GM21515 (cell line): Measurements from ENCODE around the gene JAZF1.
"Not testable (repeated sequence)": the region's sequence is repeated elsewhere in the genome, so short reads cannot be mapped to it uniquely, and the experiment has no call there.

Experiments
- ATAC-seq: cut with Tn5 transposase; IDR thresholded peaks from one replicate; pipeline ENCODE4 v1.9.1; 2021; ENCODE audit not compliant: unreplicated experiment

The JAZF1 gene

GRCh38 chr7:27856703-27857485 is 323.7 kb downstream of the JAZF1 start:
- not testable (repeated sequence) for ATAC-seq

- no peak for ATAC-seq
Measured at GRCh38 chr7:27850531-27850930, 330.1 kb downstream of the JAZF1 start.

GRCh38 chr7:27846388-27846787 is 334.2 kb downstream of the JAZF1 start:
- no peak for ATAC-seq

GRCh38 chr7:27843584-27844305 is 336.9 kb downstream of the JAZF1 start:
- ATAC-seq: no peak

GRCh38 chr7:27842851-27843250 is 337.7 kb downstream of the JAZF1 start:
- ATAC-seq: no peak

GRCh38 chr7:27842094-27842692 is 338.4 kb downstream of the JAZF1 start:
- ATAC-seq: no peak

DNA sequence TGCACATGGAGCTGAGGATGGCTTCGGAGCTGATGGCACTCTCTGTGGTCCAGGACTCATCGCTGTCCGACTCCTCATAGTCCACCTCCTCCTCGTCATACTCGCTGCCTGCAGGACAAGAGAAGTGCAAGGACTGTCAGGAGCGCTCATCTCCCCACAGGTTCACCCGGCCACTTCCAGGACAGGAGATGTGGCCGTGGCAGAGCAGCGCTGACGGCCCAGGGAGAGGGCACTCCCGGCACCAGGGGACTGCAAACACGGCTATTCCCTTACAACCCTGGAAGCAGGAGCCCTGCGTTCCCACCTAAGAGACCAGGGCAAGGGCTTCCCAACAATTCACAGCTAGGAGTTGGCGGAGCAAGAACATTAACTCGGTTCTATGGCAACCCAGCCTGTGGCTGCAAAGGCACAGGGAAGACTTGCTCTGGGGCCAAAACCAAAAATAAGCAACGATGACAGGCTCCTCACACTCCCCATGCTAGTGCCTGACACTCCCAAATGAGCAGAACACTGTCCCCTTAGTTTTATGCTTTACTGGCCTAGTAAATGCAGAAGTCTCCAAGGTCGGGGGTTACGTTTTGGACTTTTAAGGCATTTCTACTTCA is 339.7 kb downstream of the JAZF1 start:
- no peak for ATAC-seq

DNA sequence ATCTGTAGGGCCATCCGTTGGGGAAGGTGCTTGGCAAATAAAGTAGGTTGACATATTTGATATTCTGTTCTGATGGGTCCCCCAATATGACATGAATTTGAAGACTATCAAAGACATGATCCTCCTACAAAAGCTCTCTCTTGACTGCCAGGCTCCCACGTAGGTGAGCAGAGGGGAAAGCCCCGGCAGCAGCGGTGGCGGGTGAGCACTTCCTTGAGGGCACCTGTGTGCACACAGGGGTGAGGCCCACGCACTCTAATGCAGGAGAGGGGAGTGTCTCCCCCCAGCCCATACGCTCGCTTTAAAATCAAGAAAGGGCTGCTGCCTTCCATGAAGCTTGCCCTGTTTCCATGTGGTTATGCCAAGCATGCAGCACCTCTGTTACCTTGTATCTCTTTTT is 340.3 kb downstream of the JAZF1 start:
- ATAC-seq: no peak

DNA sequence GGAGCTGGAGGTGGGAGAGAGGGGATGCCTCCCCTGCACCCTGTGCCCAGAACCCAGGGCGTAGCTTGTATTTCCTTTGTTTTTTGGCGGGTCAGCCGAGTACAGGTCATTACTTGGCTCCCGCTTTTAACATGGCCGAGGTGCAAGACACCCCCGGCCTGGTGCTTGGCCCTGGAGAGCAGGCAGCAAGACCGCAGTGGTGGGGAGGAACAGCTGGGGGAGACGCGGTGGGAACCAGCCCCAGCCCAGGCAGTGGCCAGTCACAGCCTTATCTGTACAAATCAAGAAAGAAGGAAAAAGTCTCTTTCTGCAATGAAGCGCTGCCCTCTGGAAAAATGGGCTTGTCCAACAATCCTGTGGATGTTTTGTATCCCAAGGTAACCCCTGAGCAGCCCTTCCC is 341.5 kb downstream of the JAZF1 start:
- ATAC-seq: no peak

GRCh38 chr7:27836536-27836935 is 344.1 kb downstream of the JAZF1 start:
- ATAC-seq: no peak

- no peak for ATAC-seq
Measured at GRCh38 chr7:27835376-27835775, 345.2 kb downstream of the JAZF1 start.

DNA sequence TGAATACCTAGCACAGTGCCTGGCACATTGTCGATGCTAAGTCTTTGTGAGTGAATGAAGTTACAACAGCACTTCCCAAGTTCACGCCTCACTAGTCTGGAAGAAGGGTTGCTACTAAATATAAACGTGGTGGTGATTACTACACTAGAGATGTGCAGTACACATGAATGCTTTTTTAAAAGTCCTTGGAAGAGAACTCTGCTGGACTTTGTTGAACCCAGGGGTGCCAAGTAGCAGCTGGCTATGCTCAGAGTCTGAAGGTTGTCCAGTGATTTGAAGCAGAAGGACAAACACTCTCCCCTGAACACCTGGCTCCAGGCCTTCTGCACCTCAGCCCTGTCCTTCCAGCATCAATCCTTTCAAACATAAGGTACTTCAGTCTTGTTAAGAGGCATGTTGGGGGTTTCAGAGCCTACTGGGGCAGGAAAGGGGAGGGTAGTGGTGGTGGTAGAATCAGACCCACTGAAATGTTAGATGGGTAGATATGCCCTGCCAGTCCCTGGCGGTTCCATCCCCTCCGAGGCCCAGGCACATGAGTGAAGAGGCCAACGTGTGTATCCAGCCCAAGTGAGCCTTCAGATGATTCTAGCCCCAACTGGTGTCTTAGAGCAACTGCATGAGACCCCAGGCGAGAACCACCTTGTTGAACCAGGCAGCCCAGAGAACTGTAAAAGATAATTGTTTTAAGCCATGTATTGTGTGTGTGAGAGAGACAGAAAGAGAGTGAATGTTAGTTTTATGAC is 346.2 kb downstream of the JAZF1 start:
- ATAC-seq: no peak

- no peak for ATAC-seq
Measured at GRCh38 chr7:27826357-27826756, 354.2 kb downstream of the JAZF1 start.

GRCh38 chr7:27825891-27826290 is 354.7 kb downstream of the JAZF1 start:
- ATAC-seq: no peak

DNA sequence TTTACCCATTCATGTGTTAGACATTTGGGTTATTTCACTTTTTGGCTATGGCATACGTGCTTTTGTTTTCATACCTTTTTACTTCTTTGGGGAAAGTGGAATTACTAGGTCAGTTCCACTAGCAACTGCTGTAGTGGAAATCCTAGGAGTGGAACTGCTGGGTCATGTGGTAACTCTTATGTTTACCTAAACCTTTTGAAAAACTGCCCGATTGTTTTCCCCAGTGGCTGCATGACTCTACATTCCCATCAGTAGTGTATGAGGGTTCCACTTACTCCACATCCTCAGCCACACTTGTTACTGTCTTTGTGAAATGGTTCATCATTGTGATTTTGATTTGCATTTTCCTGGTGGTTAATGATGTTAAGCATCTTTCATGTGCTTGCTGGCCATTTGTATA is 358.4 kb downstream of the JAZF1 start:
- ATAC-seq: no peak

DNA sequence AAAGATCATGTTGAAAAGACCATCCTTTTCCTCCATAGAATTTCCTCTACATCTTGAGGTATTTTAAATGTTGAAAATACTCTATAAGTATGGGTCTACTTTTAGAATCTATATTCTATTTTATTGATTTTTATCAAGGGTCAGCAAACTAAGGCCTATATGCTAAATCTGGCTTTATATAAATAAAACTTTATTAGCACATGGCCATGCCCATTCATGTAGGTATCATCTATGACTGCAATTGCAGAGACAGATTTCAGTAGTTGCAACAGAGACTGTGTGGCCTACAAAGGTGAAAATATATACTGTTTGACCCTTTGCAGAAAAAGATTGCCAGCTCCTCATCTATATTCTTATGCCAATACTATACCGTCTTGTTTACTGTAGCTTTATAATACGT is 367.9 kb downstream of the JAZF1 start:
- ATAC-seq: no peak

DNA sequence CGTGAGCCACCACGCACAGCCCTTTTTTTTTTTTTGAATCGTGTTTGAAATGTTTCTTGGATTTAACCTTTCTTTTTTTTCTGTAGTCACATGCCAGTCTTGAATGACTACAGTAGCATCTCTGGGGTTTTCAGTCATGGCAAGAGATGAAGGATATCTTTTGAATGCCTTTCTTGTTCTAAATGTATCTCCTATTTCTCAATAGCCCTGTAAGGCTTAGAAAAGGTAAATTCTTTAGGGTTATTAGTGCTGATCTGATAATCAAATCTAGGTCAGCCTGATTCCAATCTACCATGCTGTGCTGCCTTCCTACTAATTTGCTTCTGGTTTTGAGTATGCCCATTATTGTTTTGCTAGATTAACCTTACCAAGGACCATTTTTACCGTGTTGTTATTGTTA is 370.4 kb downstream of the JAZF1 start:
- ATAC-seq: no peak

DNA sequence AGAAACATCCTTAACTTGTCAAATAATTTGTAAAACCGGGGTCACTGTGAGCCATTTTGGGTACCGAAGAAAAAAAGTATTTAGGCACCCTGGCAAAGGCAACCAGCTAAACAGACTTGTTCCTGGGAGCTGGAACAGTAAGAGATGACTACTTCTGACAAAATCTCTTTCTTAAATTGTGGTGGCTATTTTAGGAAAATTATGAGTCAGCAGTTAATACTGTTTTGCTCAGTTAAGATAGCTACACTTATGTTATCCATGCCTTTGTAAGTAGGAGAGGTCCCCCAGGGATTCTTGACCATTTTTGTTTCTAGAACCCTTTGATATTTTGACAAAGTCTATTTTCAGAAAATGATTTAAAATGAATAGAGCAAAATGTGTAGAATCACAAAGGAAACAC is 372.0 kb downstream of the JAZF1 start:
- ATAC-seq: no peak

DNA sequence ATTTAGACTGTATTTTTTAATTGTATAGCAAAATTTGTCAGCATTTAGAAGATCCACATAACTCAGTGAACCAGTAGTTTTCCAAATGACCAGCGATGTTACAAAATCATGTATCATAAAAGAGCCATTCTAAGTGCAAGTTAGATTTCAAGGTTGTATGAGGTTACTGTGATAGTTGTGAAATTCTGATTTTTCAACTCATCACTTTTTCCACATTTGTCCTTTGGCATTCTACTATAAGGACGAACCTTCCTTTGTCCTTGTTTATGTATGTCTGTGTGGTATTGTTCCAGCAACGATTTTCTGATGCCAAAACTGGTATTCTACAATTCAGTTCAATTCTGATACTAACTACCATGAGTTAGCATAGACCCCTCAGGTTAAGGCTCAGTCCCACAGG is 376.5 kb downstream of the JAZF1 start:
- ATAC-seq: no peak

- no peak for ATAC-seq
Measured at GRCh38 chr7:27802999-27803398, 377.6 kb downstream of the JAZF1 start.

GRCh38 chr7:27799212-27799611 is 381.4 kb downstream of the JAZF1 start:
- ATAC-seq: no peak
